DMS114 treated with DMSO at 0.1 percent for 48 hours (cell line): ENCODE measurements around the gene KIF16B.

Experiments used
- DNase-seq: peaks from one replicate; lab custom pipeline; 2025; ENCODE audit not compliant: unreplicated experiment; lab: John Stamatoyannopoulos, UW

Gene KIF16B

GRCh38 chr20:16308754-16309153 is 264.5 kb downstream of the KIF16B start:
- DNase-seq, result no peak

GRCh38 chr20:16302818-16303217 is 270.4 kb downstream of the KIF16B start:
- DNase-seq, result no peak

GRCh38 chr20:16301986-16302385 is 271.3 kb downstream of the KIF16B start:
- no peak for DNase-seq

GRCh38 chr20:16299897-16300296 is 273.4 kb downstream of the KIF16B start:
- DNase-seq, result no peak

GRCh38 chr20:16296931-16297330 is 276.3 kb downstream of the KIF16B start:
- no peak for DNase-seq

GRCh38 chr20:16295534-16295933 is 277.7 kb downstream of the KIF16B start:
- DNase-seq, result no peak

- DNase-seq, result no peak
Observed at GRCh38 chr20:16293590-16293989, 279.7 kb downstream of the KIF16B start.

- DNase-seq, result no peak
Observed at GRCh38 chr20:16292226-16292880, 280.9 kb downstream of the KIF16B start.

- no peak for DNase-seq
Observed at GRCh38 chr20:16290358-16290757, 282.9 kb downstream of the KIF16B start.

GRCh38 chr20:16287776-16288175 is 285.5 kb downstream of the KIF16B start:
- no peak for DNase-seq

GRCh38 chr20:16286601-16287000 is 286.6 kb downstream of the KIF16B start:
- no peak for DNase-seq

- DNase-seq, result no peak
Observed at GRCh38 chr20:16284385-16285100, 288.7 kb downstream of the KIF16B start.

GRCh38 chr20:16283978-16284377 is 289.3 kb downstream of the KIF16B start:
- DNase-seq, result no peak

- no peak for DNase-seq
Observed at GRCh38 chr20:16283307-16283706, 289.9 kb downstream of the KIF16B start.

GRCh38 chr20:16280219-16280618 is 293.0 kb downstream of the KIF16B start:
- no peak for DNase-seq

GRCh38 chr20:16279320-16279719 is 293.9 kb downstream of the KIF16B start:
- DNase-seq, result no peak

GRCh38 chr20:16273812-16274555 is 299.3 kb downstream of the KIF16B start:
- DNase-seq, result no peak

GRCh38 chr20:16272780-16273360 is 300.4 kb downstream of the KIF16B start:
- no peak for DNase-seq

- no peak for DNase-seq
Observed at GRCh38 chr20:16271450-16271849, 301.8 kb downstream of the KIF16B start.

- no peak for DNase-seq
Observed at GRCh38 chr20:16270989-16271388, 302.3 kb downstream of the KIF16B start.

- no peak for DNase-seq
Observed at GRCh38 chr20:16270314-16270931, 302.8 kb downstream of the KIF16B start.
